RCC 7860 (cell line): Measurements from ENCODE around the gene KIAA1328.
A peak's percentile ranks its signal among the peaks of the same experiment; 100 is the strongest.

Experiments used
- DNase-seq: peaks from one replicate; pipeline ENCODE4 v3.0.0-alpha.2; 2015; ENCODE audit warnings: low spot score
- FAIRE-seq: peaks from 2 replicates; lab custom pipeline; 2012; peaks lifted over from hg19 to GRCh38; lab: Jason Lieb, UNC

KIAA1328 gene

GRCh38 chr18:36942264-36942663 lies 113.3 kb downstream of the KIAA1328 start:
- DNase-seq = peak; percentile 36
- no peak for FAIRE-seq

- no peak for FAIRE-seq
- DNase-seq = no peak
These were observed 119.0 kb downstream of the KIAA1328 start for GRCh38 chr18:36947820-36948348.

GRCh38 chr18:36950282-36950681 lies 121.4 kb downstream of the KIAA1328 start:
- FAIRE-seq = no peak

GRCh38 chr18:36950960-36951359 lies 122.0 kb downstream of the KIAA1328 start:
- FAIRE-seq (no peak), DNase-seq (no peak)

More at GRCh38 chr18:36950282-36950681, 121.4 kb downstream of the KIAA1328 start:
- DNase-seq = no peak

GRCh38 chr18:36953047-36953446 lies 124.1 kb downstream of the KIAA1328 start:
- DNase-seq (no peak), FAIRE-seq (peak; percentile 30)

- no peak for DNase-seq
These were observed 131.1 kb downstream of the KIAA1328 start for GRCh38 chr18:36960038-36960437.

GRCh38 chr18:36963464-36963863 lies 134.5 kb downstream of the KIAA1328 start:
- DNase-seq = no peak
- no peak for FAIRE-seq

More at GRCh38 chr18:36960038-36960437, 131.1 kb downstream of the KIAA1328 start:
- FAIRE-seq = no peak

GRCh38 chr18:36974686-36975085 lies 145.8 kb downstream of the KIAA1328 start:
- FAIRE-seq (no peak), DNase-seq (no peak)

GRCh38 chr18:36977121-36977520 lies 148.2 kb downstream of the KIAA1328 start:
- FAIRE-seq = no peak

GRCh38 chr18:36993068-36993467 lies 164.1 kb downstream of the KIAA1328 start:
- FAIRE-seq (no peak), DNase-seq (no peak)

More at GRCh38 chr18:36977121-36977520, 148.2 kb downstream of the KIAA1328 start:
- no peak for DNase-seq

- no peak for FAIRE-seq
- no peak for DNase-seq
These were observed 177.8 kb downstream of the KIAA1328 start for GRCh38 chr18:37006742-37007141.

- DNase-seq (no peak), FAIRE-seq (no peak)
These were observed 183.5 kb downstream of the KIAA1328 start for GRCh38 chr18:37012452-37012851.

GRCh38 chr18:37019157-37019827 lies 190.4 kb downstream of the KIAA1328 start:
- no peak for FAIRE-seq
- no peak for DNase-seq

- FAIRE-seq = no peak
- DNase-seq = no peak
These were observed 204.5 kb downstream of the KIAA1328 start for GRCh38 chr18:37033419-37033818.

- no peak for FAIRE-seq
- DNase-seq = no peak
These were observed 213.5 kb downstream of the KIAA1328 start for GRCh38 chr18:37042381-37042780.

GRCh38 chr18:37055137-37055802 lies 226.3 kb downstream of the KIAA1328 start:
- FAIRE-seq (no peak), DNase-seq (no peak)

- no peak for DNase-seq
- no peak for FAIRE-seq
These were observed 235.3 kb downstream of the KIAA1328 start for GRCh38 chr18:37064187-37064586.

GRCh38 chr18:37065254-37065653 lies 236.3 kb downstream of the KIAA1328 start:
- FAIRE-seq = no peak

GRCh38 chr18:37084912-37085311 lies 256.0 kb downstream of the KIAA1328 start:
- FAIRE-seq = no peak
- DNase-seq = no peak

More at GRCh38 chr18:37065254-37065653, 236.3 kb downstream of the KIAA1328 start:
- no peak for DNase-seq

GRCh38 chr18:37085362-37085761 lies 256.4 kb downstream of the KIAA1328 start:
- FAIRE-seq (no peak), DNase-seq (no peak)

GRCh38 chr18:37107748-37108522 lies 279.0 kb downstream of the KIAA1328 start:
- no peak for FAIRE-seq
- DNase-seq = no peak
